Aorta (tissue), 5 donors: ENCODE data around the gene OPN3. TPM values are rescaled to one million over a fixed set of nuclear protein-coding genes. Genes with fewer than 3 reads are reported as not detected.
A peak's percentile ranks its signal among the peaks of the same experiment; 100 is the strongest.

Source experiments
- ATAC-seq: fragments of 200-7000 bp; cut with Tn5 transposase; one replicate; pipeline ENCODE4 v1.9.1; 2022; ENCODE audit warnings: moderate library complexity; ENCODE audit not compliant: low FRiP score
- DNase-seq, 2 donors: peaks; one replicate each; pipeline ENCODE4 v3.0.0-alpha.2; 2020
- H3K27ac ChIP-seq, 2 donors: one replicate each; pipeline ENCODE4 v1.5.1; 2013; ENCODE audit warnings: low read length in 2 of 2, mild to moderate bottlenecking in 2 of 2, moderate library complexity in 2 of 2, control low read depth in 1 of 2, inconsistent platforms in 1 of 2, low read depth in 1 of 2
- H3K27me3 ChIP-seq, 2 donors: one replicate each; pipeline ENCODE4 v1.6.1; 2013; ENCODE audit warnings: control low read depth in 1 of 2, low read length in 1 of 2, mild to moderate bottlenecking in 1 of 2, moderate library complexity in 1 of 2; ENCODE audit not compliant: insufficient read depth in 2 of 2, control insufficient read depth in 1 of 2
- H3K36me3 ChIP-seq, 2 donors: one replicate each; pipeline ENCODE4 v1.6.1; 2013; ENCODE audit warnings: control low read depth in 1 of 2, low read length in 1 of 2, mild to moderate bottlenecking in 1 of 2; ENCODE audit not compliant: insufficient read depth in 2 of 2, control insufficient read depth in 1 of 2
- H3K4me1 ChIP-seq, 2 donors: one replicate each; pipeline ENCODE4 v1.6.1; 2013; ENCODE audit warnings: low read length in 2 of 2, control low read depth in 1 of 2, mild to moderate bottlenecking in 1 of 2, moderate library complexity in 1 of 2; ENCODE audit not compliant: insufficient read depth in 2 of 2, control insufficient read depth in 1 of 2
- H3K4me3 ChIP-seq, 2 donors: one replicate each; pipeline ENCODE4 v1.5.1; 2013; ENCODE audit warnings: low read length in 2 of 2, control low read depth in 1 of 2, mild to moderate bottlenecking in 1 of 2
- H3K9me3 ChIP-seq: one replicate; pipeline ENCODE4 v1.6.1; 2013; ENCODE audit warnings: mild to moderate bottlenecking, low read length; ENCODE audit not compliant: control insufficient read depth
- WGBS, 2 donors: extraction: QIAGEN DNeasy Blood & Tissue Kit; methylation state at CpG; one replicate each; pipeline ENCODE4 v1.1.7; 2013; 5-methylcytosine and 5-hydroxymethylcytosine counted together
- intact Hi-C, 2 donors: fragments of 100-400 bp; cut with DNase I; formaldehyde crosslinking; loops; one replicate each; pipeline versions ENCODE4 v1.14.2 to v1.15.0; 2022
- polyA plus RNA-seq, 2 donors: library from polyadenylated mRNA; stranded (reverse); fragments of 200-250 nt; gene quantifications; one replicate each; pipeline ENCODE4 v1.2.3, GENCODE V29; 2013
- total RNA-seq, 2 donors: library from RNA; stranded (reverse); fragmentation: NEBNext Ultra II Directional; extraction: Animal tissue kit (Norgen Biotek cat#: 25700); gene quantifications; one replicate each; pipeline ENCODE4 v1.2.1, GENCODE V29; 2021
- donor health status: healthy with polysubstance abuse.
- donor health status: Bipolar disorder and iron deficiency.
- donor health status: DM: no; HTN: no; CAD: no.
- donor health status: DM: no; HTN: no; CAD: no.
- donor health status: DM: yes; HTN: yes; CAD: no.

Gene OPN3
- total and polyA plus RNA-seq, 4 donors = 5.3 to 18.2 (median 6.2) TPM

GRCh38 chr1:241640867-241641622 is 876 bp upstream of the OPN3 start:
- WGBS, 2 donors = 88 to 90% methylated on average over 9 of the region's 9 CpGs
- no peak for ATAC-seq
- Histone ChIP-seq H3K4me1 (no peaks in the 10 kb centered on the region), H3K9me3 (no peaks in the 10 kb centered on the region), H3K4me3 (no peak overlapping the region), H3K36me3 (no peaks in the 10 kb centered on the region), H3K27me3 (no peaks in the 10 kb centered on the region), H3K27ac (peak overlapping the region; percentile 39 to 45)
- no peak for DNase-seq
- intact Hi-C loops = loop anchor here in 1 of 2 donors (5.0 kb wide), 1 partner anchor 106 kb away; no protein-coding TSS in a partner anchor

GRCh38 chr1:241639623-241640148 is 483 bp downstream of the OPN3 start:
- Histone ChIP-seq H3K36me3 (no peaks in the 10 kb centered on the region), H3K27me3 (no peaks in the 10 kb centered on the region), H3K27ac (peak overlapping the region in 1 of 2 donors; percentile 53), H3K4me3 (peak overlapping the region; percentile 86 to 96), H3K4me1 (no peaks in the 10 kb centered on the region), H3K9me3 (no peaks in the 10 kb centered on the region)
- intact Hi-C loops = loop anchor here in 1 of 2 donors (5.0 kb wide), 1 partner anchor 108 kb away; no protein-coding TSS in a partner anchor
- WGBS, 2 donors = 1% methylated on average over 26 to 42 of the region's 42 CpGs
- DNase-seq = peak; percentile 62 to 77
- peak; percentile 24 for ATAC-seq

- H3K4me1 ChIP-seq = no peaks in the 10 kb centered on the region
- WGBS, 2 donors = 10% methylated on average over 11 of the region's 11 CpGs
- ATAC-seq = no peak
- DNase-seq = no peak
- no peaks in the 10 kb centered on the region for H3K9me3 ChIP-seq
- H3K27ac ChIP-seq = no peak overlapping the region
- no peaks in the 10 kb centered on the region for H3K36me3 ChIP-seq
- H3K27me3 ChIP-seq = no peaks in the 10 kb centered on the region
- intact Hi-C loops = no loop called here
- peak overlapping the region; percentile 86 to 96 for H3K4me3 ChIP-seq
Observed at GRCh38 chr1:241638909-241639622, 1.1 kb downstream of the OPN3 start.

GRCh38 chr1:241638099-241638682 is 2.0 kb downstream of the OPN3 start:
- no peaks in the 10 kb centered on the region for H3K9me3 ChIP-seq
- no peaks in the 10 kb centered on the region for H3K27me3 ChIP-seq
- no peak for ATAC-seq
- no peaks in the 10 kb centered on the region for H3K36me3 ChIP-seq
- intact Hi-C loops = no loop called here
- H3K4me1 ChIP-seq = no peaks in the 10 kb centered on the region
- DNase-seq = no peak
- H3K27ac ChIP-seq = no peak overlapping the region
- H3K4me3 ChIP-seq = no peak overlapping the region
- 57 to 61% methylated on average over 5 of the region's 5 CpGs for WGBS, 2 donors

GRCh38 chr1:241637604-241638003 is 2.6 kb downstream of the OPN3 start:
- Histone ChIP-seq H3K27me3 (no peaks in the 10 kb centered on the region), H3K36me3 (no peaks in the 10 kb centered on the region), H3K4me1 (no peaks in the 10 kb centered on the region), H3K27ac (no peak overlapping the region), H3K4me3 (no peak overlapping the region), H3K9me3 (no peaks in the 10 kb centered on the region)
- 86 to 87% methylated on average over 4 of the region's 4 CpGs for WGBS, 2 donors
- intact Hi-C loops = no loop called here
- DNase-seq (no peak), ATAC-seq (no peak)

GRCh38 chr1:241637046-241637590 is 3.1 kb downstream of the OPN3 start:
- intact Hi-C loops = no loop called here
- H3K9me3 ChIP-seq = no peaks in the 10 kb centered on the region
- ATAC-seq (no peak), DNase-seq (no peak)
- H3K4me3 ChIP-seq = no peak overlapping the region
- no peaks in the 10 kb centered on the region for H3K27me3 ChIP-seq
- no peaks in the 10 kb centered on the region for H3K4me1 ChIP-seq
- no peaks in the 10 kb centered on the region for H3K36me3 ChIP-seq
- no peak overlapping the region for H3K27ac ChIP-seq

GRCh38 chr1:241636291-241636690 is 3.9 kb downstream of the OPN3 start:
- H3K27me3 ChIP-seq = no peaks in the 10 kb centered on the region
- H3K36me3 ChIP-seq = no peaks in the 10 kb centered on the region
- ATAC-seq = no peak
- DNase-seq = no peak
- intact Hi-C loops = no loop called here
- H3K9me3 ChIP-seq = no peaks in the 10 kb centered on the region
- no peaks in the 10 kb centered on the region for H3K4me1 ChIP-seq
- 33 to 47% methylated on average over 1 of the region's 1 CpG for WGBS, 2 donors
- H3K4me3 ChIP-seq = no peak overlapping the region
- no peak overlapping the region for H3K27ac ChIP-seq

GRCh38 chr1:241635556-241636152 is 4.5 kb downstream of the OPN3 start:
- WGBS, 2 donors = 87 to 90% methylated on average over 4 of the region's 4 CpGs
- intact Hi-C loops = no loop called here
- no peak for ATAC-seq

More at GRCh38 chr1:241635556-241636152, 4.5 kb downstream of the OPN3 start:
- no peak for DNase-seq
- Histone ChIP-seq H3K4me1 (no peaks in the 10 kb centered on the region), H3K4me3 (no peak overlapping the region), H3K27ac (no peak overlapping the region), H3K27me3 (no peaks in the 10 kb centered on the region), H3K9me3 (no peaks in the 10 kb centered on the region), H3K36me3 (no peaks in the 10 kb centered on the region)
